Measurements from ENCODE around the gene ATP9B. TPM values are rescaled to one million over a fixed set of nuclear protein-coding genes. Genes with fewer than 3 reads are reported as not detected.
A peak's percentile ranks its signal among the peaks of the same experiment; 100 is the strongest.

Gene ATP9B
- total RNA-seq, 6 experiments from 2014 or later, result 13.6 to 25.7 (median 14.5) TPM

DNA sequence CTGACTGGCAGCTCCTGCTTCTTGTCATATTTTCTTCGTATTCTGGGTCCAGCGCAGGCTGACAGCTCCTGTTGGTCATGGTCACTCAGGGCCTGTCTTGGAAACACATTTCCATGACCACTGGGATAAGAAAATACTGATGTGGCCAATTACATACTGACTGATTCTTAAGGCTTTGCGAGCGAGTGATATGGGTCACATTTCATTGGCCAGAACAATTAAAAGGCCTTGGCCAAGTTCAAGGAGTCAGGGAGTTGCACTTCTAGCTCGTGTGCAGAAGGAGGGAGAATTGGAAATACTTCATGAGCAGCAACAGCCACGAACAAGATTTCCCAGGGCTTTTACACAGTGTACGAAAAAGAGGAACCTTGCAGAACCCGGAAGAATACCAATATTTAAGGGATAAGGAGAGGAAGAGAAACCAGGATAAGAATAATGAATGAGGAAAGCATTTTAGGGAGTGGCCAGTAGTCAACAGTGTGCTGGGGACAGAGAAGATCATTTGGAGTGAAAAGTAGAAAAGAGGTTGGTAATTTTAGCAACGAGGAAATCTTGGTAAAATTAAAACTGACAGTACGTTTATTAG lies 149.5 kb downstream of the ATP9B start:
- no peaks in the 10 kb centered on the region for H3K9me3 ChIP-seq
- H3K27me3 ChIP-seq, result no peaks in the 10 kb centered on the region
- WGBS (ENCODE audit: insufficient coverage, low coverage, low lambda C conversion rate, missing lambda C conversion rate), result 83% methylated on average over 10 of the region's 10 CpGs
- H3K4me3 ChIP-seq, result no peak overlapping the region
- H3K27ac ChIP-seq, result no peak overlapping the region
- ATAC-seq (peak in 3 of 4 donors; percentile 34 to 60 (median 54)), DNase-seq (no peak)
- no peak for TF ChIP-seq POLR2A (IDR thresholded peaks at IDR 0.05)
- TF ChIP-seq CTCF (IDR thresholded peaks at IDR 0.05), result no peak
- intact Hi-C loops (cut with DNase I), result no loop called here
- no peaks in the 10 kb centered on the region for H3K4me1 ChIP-seq
- H3K36me3 ChIP-seq, result no peaks in the 10 kb centered on the region

- H3K9me3 ChIP-seq, result no peaks in the 10 kb centered on the region
- no peaks in the 10 kb centered on the region for H3K36me3 ChIP-seq
- intact Hi-C loops (cut with DNase I), result no loop called here
- no peak overlapping the region for H3K27ac ChIP-seq
- no peak overlapping the region for H3K4me3 ChIP-seq
- H3K27me3 ChIP-seq, result no peaks in the 10 kb centered on the region
- DNase-seq, result no peak
- 100% methylated on average over 1 of the region's 5 CpGs for WGBS (ENCODE audit: insufficient coverage, low coverage, low lambda C conversion rate, missing lambda C conversion rate)
- TF ChIP-seq POLR2A (IDR thresholded peaks at IDR 0.05) (no peak), CTCF (IDR thresholded peaks at IDR 0.05) (no peak)
- no peaks in the 10 kb centered on the region for H3K4me1 ChIP-seq
- no peak for ATAC-seq
These were observed 151.9 kb downstream of the ATP9B start for GRCh38 chr18:79221136-79221535.

GRCh38 chr18:79222790-79223189 lies 153.6 kb downstream of the ATP9B start:
- H3K4me1 ChIP-seq, result no peaks in the 10 kb centered on the region
- no peaks in the 10 kb centered on the region for H3K27me3 ChIP-seq
- intact Hi-C loops (cut with DNase I), result no loop called here
- no peak for ATAC-seq
- 90% methylated on average over 1 of the region's 1 CpG for WGBS (ENCODE audit: insufficient coverage, low coverage, low lambda C conversion rate, missing lambda C conversion rate)
- H3K9me3 ChIP-seq, result no peaks in the 10 kb centered on the region
- no peak overlapping the region for H3K4me3 ChIP-seq
- H3K27ac ChIP-seq, result no peak overlapping the region
- TF ChIP-seq POLR2A (IDR thresholded peaks at IDR 0.05) (no peak), CTCF (IDR thresholded peaks at IDR 0.05) (no peak)
- no peaks in the 10 kb centered on the region for H3K36me3 ChIP-seq
- no peak for DNase-seq

DNA sequence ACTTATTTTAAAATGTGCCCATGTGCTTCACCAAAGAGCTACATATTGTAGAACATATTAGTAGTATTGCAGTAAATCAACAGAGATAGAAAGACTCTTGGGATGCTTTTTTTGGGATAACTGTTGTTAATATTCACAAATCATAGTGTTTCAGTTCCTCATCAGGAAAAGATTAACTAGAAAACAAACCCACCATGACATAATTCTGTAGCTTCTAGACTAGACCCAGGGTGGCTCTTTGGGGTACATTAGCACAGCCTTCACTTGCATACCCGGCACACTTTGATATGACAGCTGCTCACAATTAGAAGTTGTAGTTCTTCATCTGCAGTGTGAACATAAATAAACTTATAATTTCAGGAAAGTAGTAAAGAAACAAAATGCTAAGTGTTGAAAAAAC lies 154.2 kb downstream of the ATP9B start:
- no peaks in the 10 kb centered on the region for H3K36me3 ChIP-seq
- no peaks in the 10 kb centered on the region for H3K27me3 ChIP-seq
- no peak overlapping the region for H3K27ac ChIP-seq
- no peak for DNase-seq
- TF ChIP-seq CTCF (IDR thresholded peaks at IDR 0.05), result no peak
- no peak for TF ChIP-seq POLR2A (IDR thresholded peaks at IDR 0.05)
- intact Hi-C loops (cut with DNase I), result no loop called here
- no peaks in the 10 kb centered on the region for H3K9me3 ChIP-seq
- WGBS (ENCODE audit: insufficient coverage, low coverage, low lambda C conversion rate, missing lambda C conversion rate), result 100% methylated on average over 1 of the region's 1 CpG
- no peak for ATAC-seq
- no peaks in the 10 kb centered on the region for H3K4me1 ChIP-seq
- H3K4me3 ChIP-seq, result no peak overlapping the region

DNA sequence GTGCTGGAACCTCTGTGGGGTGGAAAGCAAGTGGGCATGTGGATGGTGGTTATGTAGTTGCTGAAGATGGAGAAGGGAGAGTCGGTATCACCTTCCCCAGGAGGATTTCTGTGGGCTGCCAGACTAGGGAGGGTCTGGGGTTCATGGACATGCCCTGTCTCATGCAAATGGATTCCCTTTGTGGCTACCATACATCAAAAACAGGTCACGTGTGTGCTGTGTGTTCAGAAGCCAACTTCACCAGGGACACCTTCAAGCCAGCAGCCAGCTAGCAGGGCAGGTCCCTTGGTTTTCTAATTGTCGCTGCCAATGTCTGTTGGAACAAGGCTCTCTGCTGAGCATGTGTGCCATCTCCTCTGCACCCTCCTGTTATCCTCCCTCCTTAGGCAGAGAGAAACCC lies 155.2 kb downstream of the ATP9B start:
- no peaks in the 10 kb centered on the region for H3K9me3 ChIP-seq
- ATAC-seq, result no peak
- 100% methylated on average over 2 of the region's 3 CpGs for WGBS (ENCODE audit: insufficient coverage, low coverage, low lambda C conversion rate, missing lambda C conversion rate)

More for the DNA sequence above, 155.2 kb downstream of the ATP9B start:
- H3K36me3 ChIP-seq, result no peaks in the 10 kb centered on the region
- no peak overlapping the region for H3K4me3 ChIP-seq
- TF ChIP-seq CTCF (IDR thresholded peaks at IDR 0.05) (no peak), POLR2A (IDR thresholded peaks at IDR 0.05) (no peak)
- H3K27ac ChIP-seq, result no peak overlapping the region
- no peaks in the 10 kb centered on the region for H3K27me3 ChIP-seq
- DNase-seq, result no peak
- intact Hi-C loops (cut with DNase I), result no loop called here
- H3K4me1 ChIP-seq, result no peaks in the 10 kb centered on the region

Measured in right lobe of liver (tissue), 6 donors.